ENCODE data around the gene GAS2L3.
"Not testable (repeated sequence)": the region's sequence is repeated elsewhere in the genome, so short reads cannot be mapped to it uniquely, and the experiment has no call there.

The GAS2L3 gene

GRCh38 chr12:100574187-100575074 lies 947 bp downstream of the GAS2L3 start:
- DNase-seq (ENCODE audit: low read depth), result no peak

- DNase-seq (ENCODE audit: low read depth), result peak; percentile 72
Measured at GRCh38 chr12:100576331-100577036, 3.0 kb downstream of the GAS2L3 start.

DNA sequence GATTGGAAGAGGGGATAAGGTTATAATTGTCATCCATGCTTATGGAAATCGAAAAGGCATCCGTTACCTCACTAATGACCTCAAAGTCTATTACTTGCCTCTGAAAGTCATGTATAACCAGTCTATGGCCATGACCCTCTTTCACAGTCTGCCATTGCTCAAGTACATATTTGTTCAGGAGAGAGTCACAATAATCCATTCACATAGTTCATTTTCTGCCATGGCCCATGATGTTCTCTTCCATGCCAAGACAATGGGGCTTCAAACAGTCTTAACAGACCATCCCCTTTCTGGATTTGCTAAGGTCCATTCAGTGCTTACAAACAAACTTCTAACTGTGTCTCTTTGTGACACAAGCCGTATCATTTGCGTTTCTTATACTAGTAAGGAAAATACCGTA lies 5.4 kb downstream of the GAS2L3 start:
- DNase-seq (ENCODE audit: low read depth), result no peak

- no peak for DNase-seq (ENCODE audit: low read depth)
Measured at GRCh38 chr12:100579844-100580243, 6.4 kb downstream of the GAS2L3 start.

DNA sequence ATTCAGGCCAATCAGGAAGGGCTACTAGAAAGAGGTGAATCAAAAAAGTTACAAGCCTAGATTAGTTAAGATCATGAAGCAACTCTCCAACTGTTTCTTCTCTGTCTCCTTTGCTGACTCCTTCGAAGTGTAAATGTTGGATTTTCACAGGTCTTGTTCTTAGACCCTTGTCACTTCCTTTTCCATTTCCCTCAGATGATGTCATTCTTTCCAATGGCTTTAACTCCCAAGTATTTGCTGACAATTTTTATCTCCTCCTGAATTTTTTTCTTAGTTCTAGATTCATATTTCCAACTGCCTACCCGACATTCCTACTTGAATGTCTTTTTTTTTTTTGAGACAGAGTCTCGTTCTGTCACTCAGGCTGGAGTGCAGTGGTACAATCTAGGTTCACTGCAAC lies 10.8 kb downstream of the GAS2L3 start:
- no peak for DNase-seq (ENCODE audit: low read depth)

DNA sequence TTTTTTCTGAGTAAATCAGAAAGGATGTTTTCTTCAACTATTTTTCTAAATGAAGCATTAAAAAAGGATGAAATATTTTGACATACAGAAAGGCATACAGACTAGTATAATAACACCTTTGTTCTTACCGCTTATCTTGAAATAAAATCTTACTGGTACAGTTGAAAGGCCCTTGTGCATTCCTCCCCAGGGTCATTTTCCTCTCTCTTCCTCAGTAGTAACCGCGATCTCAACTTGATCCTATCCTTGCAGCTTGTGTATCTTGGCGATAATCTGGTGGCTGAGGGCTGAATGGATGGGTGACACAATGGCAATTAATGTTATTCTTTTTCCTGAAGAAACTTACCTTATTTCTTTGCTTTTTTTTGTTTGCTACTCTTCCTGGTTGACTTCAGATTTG lies 18.5 kb downstream of the GAS2L3 start:
- no peak for DNase-seq (ENCODE audit: low read depth)

DNA sequence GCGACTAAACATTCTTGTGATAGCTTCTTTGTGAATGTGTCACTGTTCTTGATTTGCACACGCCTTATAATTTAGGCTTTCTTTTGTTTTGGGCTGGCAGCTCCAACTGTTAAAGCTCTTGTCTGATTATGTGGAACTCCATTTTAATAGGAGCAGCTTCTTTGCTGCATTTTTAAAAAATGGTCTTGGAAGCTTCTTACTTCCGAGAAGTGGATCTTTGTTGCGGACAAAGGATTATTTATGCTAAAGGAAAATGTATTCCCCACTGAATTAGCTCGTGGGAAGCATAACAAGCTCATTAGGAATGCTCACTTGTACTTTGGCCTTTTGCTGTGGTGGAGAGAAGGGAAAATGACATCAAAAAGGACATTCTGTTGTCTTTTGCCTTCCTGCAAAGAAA lies 20.0 kb downstream of the GAS2L3 start:
- no peak for DNase-seq (ENCODE audit: low read depth)

GRCh38 chr12:100601626-100602025 lies 28.1 kb downstream of the GAS2L3 start:
- DNase-seq (ENCODE audit: low read depth), result no peak

- DNase-seq (ENCODE audit: low read depth), result not testable (repeated sequence)
Measured at GRCh38 chr12:100602997-100603396, 29.5 kb downstream of the GAS2L3 start.

DNA sequence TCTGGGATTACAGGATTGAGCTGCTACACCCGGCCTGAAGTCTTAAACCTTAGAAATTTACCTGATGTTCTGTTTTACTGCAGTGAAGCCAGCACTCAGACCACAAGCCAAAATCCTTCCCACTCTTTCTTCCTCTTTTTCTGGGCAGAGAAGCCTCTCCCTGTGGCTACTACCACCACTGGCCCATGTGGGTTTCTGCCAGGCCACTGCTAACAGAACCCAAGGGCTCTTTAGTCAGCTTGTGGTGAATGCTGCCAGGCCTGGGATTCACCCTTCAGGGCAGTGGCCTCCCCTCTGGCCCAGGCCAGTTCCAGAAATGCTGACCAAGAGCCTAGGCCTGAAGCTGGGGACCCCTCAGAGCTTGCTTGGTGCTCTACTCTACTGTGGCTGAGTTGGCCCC lies 35.3 kb downstream of the GAS2L3 start:
- no peak for DNase-seq (ENCODE audit: low read depth)

DNA sequence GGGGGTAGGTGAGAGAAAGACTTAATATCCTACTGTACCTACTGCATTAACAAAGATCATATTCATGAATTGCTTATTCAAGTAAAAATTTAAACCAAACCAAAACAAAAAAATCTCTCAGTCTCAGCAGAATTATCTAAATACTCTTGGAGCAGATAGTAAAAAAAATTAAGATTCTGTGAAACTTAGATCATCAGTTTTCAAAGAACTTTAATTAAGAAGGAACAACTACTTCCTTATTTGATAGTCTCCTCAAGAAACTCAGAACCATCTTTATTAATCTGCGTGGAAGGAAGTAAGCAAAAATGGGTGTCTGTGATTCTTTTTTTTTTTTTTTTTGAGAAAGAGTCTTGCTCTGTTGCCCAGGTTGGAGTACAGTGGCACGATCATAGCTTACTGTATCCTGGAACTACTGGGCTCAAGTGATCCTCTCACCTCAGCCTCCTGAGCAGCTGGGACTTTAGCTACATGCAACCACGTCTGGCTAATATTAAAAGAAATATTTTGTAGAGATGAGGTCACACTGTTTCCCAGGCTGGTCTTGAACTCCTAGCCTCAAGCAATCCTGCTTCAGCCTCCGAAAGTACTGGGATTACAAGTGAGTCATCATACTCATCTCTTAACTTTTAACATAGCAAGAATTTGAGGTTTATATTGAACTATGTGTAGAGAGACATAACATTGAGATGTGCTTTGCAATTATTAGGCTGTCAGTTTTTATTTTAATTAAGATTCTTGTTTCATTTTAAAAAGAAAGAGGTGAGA lies 37.4 kb downstream of the GAS2L3 start:
- no peak for DNase-seq (ENCODE audit: low read depth)

GRCh38 chr12:100612606-100613005 lies 39.1 kb downstream of the GAS2L3 start:
- no peak for DNase-seq (ENCODE audit: low read depth)

GRCh38 chr12:100624571-100624970 lies 51.1 kb downstream of the GAS2L3 start:
- DNase-seq (ENCODE audit: low read depth), result no peak

DNA sequence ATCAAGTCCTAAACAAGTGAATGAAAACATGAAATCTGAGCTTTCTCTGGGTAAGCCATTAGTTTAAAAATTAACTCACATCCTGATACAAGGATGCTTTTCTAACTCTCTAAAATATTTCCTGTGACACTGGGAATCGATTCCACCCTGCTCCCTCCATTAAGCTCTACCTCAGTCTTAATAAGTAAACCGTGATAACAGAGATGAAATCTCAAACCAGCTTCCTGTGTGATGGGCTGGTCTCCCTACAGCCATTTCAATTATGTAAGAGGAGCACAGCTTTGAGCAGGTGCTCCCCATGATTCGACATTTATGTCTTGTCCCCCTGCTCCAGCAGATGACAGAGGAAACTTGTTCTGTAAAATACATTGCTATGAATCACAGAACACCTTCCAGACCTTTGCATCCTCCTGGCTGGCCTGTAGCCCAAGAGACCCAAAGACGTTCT lies 59.0 kb downstream of the GAS2L3 start:
- no peak for DNase-seq (ENCODE audit: low read depth)

GRCh38 chr12:100633082-100633785 lies 59.8 kb downstream of the GAS2L3 start:
- DNase-seq (ENCODE audit: low read depth), result not testable (repeated sequence)

DNA sequence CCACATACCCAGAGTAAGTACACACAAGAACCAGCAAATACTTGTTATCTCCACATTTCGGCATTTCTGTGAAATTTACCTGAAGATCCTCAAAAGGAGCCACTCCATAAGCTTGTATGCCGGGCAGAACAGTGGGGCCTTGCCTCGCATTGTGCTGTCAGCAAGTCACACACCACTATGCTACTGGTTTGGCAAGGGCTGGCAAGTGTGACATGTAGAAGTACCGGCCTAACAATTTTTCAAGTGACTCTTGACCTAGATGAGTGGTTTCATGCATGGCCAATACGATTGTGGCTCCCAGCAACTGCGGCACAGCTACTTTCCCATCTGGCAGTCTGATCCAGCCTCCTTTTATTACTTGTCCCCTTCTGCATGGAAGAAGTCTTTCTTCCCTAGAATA lies 69.8 kb downstream of the GAS2L3 start:
- DNase-seq (ENCODE audit: low read depth), result no peak

DNA sequence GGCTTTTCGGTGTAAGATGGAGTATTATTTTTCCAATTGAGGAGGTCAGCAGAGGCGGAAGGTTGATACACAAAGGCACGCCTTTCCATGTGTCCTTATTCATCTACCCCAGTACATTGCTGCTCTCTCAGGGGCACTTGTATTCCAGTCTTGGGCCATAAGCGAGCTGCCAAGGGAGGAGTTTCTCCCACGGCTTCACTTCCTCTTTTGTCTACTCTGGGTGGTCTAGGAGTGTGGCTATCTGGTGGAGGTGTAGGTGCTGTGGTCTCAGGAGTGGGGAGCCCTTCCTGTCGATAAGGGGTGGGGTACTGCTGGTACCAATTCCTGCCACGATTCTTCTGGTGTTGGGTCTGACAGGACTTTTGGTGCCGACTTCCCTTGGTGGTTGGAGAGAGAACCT lies 73.4 kb downstream of the GAS2L3 start:
- no peak for DNase-seq (ENCODE audit: low read depth)

DNA sequence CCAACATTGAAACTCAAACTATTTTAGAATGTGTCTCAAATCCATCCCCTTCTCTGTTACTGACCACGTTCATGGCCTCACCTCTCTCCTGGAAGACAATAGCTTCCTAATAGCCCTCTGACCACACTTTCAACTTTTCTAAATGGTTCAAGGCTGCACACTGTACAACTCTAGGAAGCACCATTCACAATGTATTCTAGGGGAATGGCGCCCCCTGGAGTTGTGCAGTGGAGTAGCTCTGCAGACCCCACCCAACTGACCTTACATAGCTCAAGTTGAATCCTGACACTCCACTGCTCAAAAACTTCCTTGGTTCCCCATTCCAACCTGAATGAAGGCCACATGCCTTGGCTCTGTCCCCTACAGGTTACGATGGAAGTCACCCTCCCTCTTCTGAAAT lies 77.6 kb downstream of the GAS2L3 start:
- no peak for DNase-seq (ENCODE audit: low read depth)

- DNase-seq (ENCODE audit: low read depth), result no peak
Measured at GRCh38 chr12:100651694-100652093, 78.2 kb downstream of the GAS2L3 start.

DNA sequence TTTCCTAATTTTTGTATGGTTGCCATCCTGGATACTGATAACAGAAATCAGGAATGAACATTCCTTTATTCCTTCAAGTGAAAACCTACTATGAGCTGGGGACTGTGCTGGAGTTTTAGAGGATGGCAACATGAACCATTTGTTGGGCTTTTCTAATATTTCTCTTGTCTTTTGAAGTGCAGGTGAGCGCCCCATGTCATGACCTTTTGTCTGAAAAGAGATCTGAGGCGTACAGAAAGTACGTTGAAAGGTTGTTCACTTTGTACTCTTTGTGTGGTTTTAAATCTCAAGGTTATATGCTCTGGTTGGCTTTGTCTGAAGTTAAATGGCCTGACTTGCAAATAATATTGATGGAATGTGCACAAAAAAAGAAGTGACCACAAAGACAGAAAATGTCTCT lies 79.0 kb downstream of the GAS2L3 start:
- no peak for DNase-seq (ENCODE audit: low read depth)

- no peak for DNase-seq (ENCODE audit: low read depth)
Measured at GRCh38 chr12:100656141-100656540, 82.7 kb downstream of the GAS2L3 start.

GRCh38 chr12:100656856-100657255 lies 83.4 kb downstream of the GAS2L3 start:
- no peak for DNase-seq (ENCODE audit: low read depth)
